ENCODE results near the gene MINDY4. TPM values are rescaled to one million over a fixed set of nuclear protein-coding genes. Genes with fewer than 3 reads are reported as not detected.

MINDY4 gene
- total and polyA plus RNA-seq, 2 of the 8 experiments (the other 6 are each of a cell fraction or from before 2014, with no cell fraction given), result 1.3 to 3.6 TPM

- no peak for TF ChIP-seq CHD7 (IDR thresholded peaks at IDR 0.05; ENCODE audit: insufficient replicate concordance, low read length)
- no peak for TF ChIP-seq EGR1 (IDR thresholded peaks at IDR 0.05; ENCODE audit: borderline replicate concordance, low read depth, low read length)
- TF ChIP-seq SAP30 (IDR thresholded peaks at IDR 0.05; ENCODE audit: insufficient read depth, insufficient replicate concordance, low read length), result no peak
- no peak for TF ChIP-seq E2F6 (IDR thresholded peaks at IDR 0.05)
- TF ChIP-seq ZNF274 (IDR thresholded peaks at IDR 0.05; ENCODE audit: borderline replicate concordance, extremely low read depth, low read length), result no peak
- TF ChIP-seq CTBP2 (IDR thresholded peaks at IDR 0.05; ENCODE audit: borderline replicate concordance, insufficient read depth, insufficient read length, low read length), result no peak
- TF ChIP-seq MAX (IDR thresholded peaks at IDR 0.05), result no peak
- TF ChIP-seq SIX5 (IDR thresholded peaks at IDR 0.05; ENCODE audit: low read depth, low read length), result no peak
- no peak for TF ChIP-seq BCL11A (IDR thresholded peaks at IDR 0.05; ENCODE audit: low read depth in 2 of 2, low read length in 2 of 2)
- no peak for TF ChIP-seq RAD21 (IDR thresholded peaks at IDR 0.05 in 1 of 2, conservative IDR thresholded peaks at IDR 0.05 in 1 of 2; ENCODE audit: low read depth in 2 of 2, low read length in 2 of 2)
Observed at GRCh38 chr7:30837581-30837980, 66.4 kb downstream of the MINDY4 start (continued).

Measured in H1 (cell line).